Activated B cell treated with CpG ODN at 0.5 μM for 24 hours (primary cell): ENCODE results near the gene ABAT. TPM values are rescaled to one million over a fixed set of nuclear protein-coding genes. Genes with fewer than 3 reads are reported as not detected.

Experiments
- ATAC-seq: fragments of 200-7000 bp; cut with Tn5 transposase; one replicate; pipeline ENCODE4 v1.10.0; 2021; ENCODE audit warnings: low read depth, mild to moderate bottlenecking, moderate library complexity
- CTCF ChIA-PET: fragments of 350-600 bp; sonication (Branson Sonifier 250); formaldehyde crosslinking; loops from one replicate; lab custom pipeline; 2021; ENCODE audit warnings: antibody characterized with exemption; lab: Charles Lee
- POLR2A ChIA-PET: fragments of 350-600 bp; sonication (Branson Sonifier 250); formaldehyde crosslinking; loops from one replicate; lab custom pipeline; 2021; ENCODE audit warnings: antibody characterized with exemption; lab: Charles Lee
- DNase-seq: peaks from one replicate; pipeline ENCODE4 v3.0.0; 2022
- H3K27ac Mint-ChIP-seq: one replicate; pipeline ENCODE4 v1.8.0; 2020; ENCODE audit warnings: mixed read lengths
- H3K27me3 Mint-ChIP-seq: one replicate; pipeline ENCODE4 v1.8.0; 2021; ENCODE audit warnings: mixed read lengths
- H3K36me3 Mint-ChIP-seq: one replicate; pipeline ENCODE4 v1.8.0; 2021; ENCODE audit warnings: low read depth, mixed read lengths
- H3K4me1 Mint-ChIP-seq: one replicate; pipeline ENCODE4 v1.8.0; 2021; ENCODE audit warnings: mixed read lengths
- H3K4me3 Mint-ChIP-seq: one replicate; pipeline ENCODE4 v1.8.0; 2020; ENCODE audit warnings: mild to moderate bottlenecking, mixed read lengths
- H3K9me3 Mint-ChIP-seq: one replicate; pipeline ENCODE4 v1.8.0; 2020; ENCODE audit warnings: mixed read lengths
- intact Hi-C: fragments of 100-400 bp; cut with micrococcal nuclease; formaldehyde crosslinking; loops from one replicate; pipeline ENCODE4 v1.15.1; 2024
- total RNA-seq: library from RNA; stranded (reverse); gene quantifications from 2 replicates; pipeline ENCODE4 v1.2.3, GENCODE V29; 2022
- TF ChIP-seq, protein P1 (sequence below): fragments of 200-600 bp; IDR thresholded peaks from one replicate; pipeline ENCODE4 v1.8.0; 2022; ENCODE audit warnings: antibody characterized with exemption, mild to moderate bottlenecking

ABAT gene
- total RNA-seq, 1 donor from 2014 or later = 13.2 TPM

DNA sequence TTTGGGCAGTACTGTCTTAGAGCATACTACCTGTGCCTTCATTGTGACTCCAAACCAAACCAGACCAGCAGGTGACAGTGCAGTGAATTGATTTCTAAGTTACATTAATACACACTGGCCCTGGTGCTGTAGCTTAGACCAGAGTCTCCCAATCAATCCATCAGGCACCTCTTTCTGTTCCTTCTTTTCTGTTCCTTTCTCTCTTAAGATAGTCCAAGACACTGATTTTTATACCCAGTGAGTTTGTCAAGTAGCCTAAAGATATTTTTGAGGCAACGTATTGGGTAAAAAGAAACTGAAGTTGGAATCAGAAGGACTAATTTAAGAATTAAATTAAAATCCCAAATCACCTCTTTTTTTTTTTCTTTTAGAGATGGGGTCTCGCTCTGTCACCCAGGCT, 43.1 kb downstream of the ABAT start:
- no peaks in the 10 kb centered on the region for H3K27me3 Mint-ChIP-seq
- intact Hi-C loops = no loop called here
- no peak overlapping the region for H3K27ac Mint-ChIP-seq
- H3K4me1 Mint-ChIP-seq = peaks cover 3% of the 10 kb centered on the region
- peaks cover 26% of the 10 kb centered on the region for H3K36me3 Mint-ChIP-seq
- POLR2A ChIA-PET = interaction anchor here (0.7 kb wide), 1 partner anchor 10 kb away, joined by 3 read pairs; no protein-coding TSS in a partner anchor
- no peak for ATAC-seq
- TF ChIP-seq, protein P1, sequence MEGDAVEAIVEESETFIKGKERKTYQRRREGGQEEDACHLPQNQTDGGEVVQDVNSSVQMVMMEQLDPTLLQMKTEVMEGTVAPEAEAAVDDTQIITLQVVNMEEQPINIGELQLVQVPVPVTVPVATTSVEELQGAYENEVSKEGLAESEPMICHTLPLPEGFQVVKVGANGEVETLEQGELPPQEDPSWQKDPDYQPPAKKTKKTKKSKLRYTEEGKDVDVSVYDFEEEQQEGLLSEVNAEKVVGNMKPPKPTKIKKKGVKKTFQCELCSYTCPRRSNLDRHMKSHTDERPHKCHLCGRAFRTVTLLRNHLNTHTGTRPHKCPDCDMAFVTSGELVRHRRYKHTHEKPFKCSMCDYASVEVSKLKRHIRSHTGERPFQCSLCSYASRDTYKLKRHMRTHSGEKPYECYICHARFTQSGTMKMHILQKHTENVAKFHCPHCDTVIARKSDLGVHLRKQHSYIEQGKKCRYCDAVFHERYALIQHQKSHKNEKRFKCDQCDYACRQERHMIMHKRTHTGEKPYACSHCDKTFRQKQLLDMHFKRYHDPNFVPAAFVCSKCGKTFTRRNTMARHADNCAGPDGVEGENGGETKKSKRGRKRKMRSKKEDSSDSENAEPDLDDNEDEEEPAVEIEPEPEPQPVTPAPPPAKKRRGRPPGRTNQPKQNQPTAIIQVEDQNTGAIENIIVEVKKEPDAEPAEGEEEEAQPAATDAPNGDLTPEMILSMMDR = no peak
- no peak for DNase-seq
- H3K9me3 Mint-ChIP-seq = peaks cover 3% of the 10 kb centered on the region
- CTCF ChIA-PET = no interaction called here
- no peak overlapping the region for H3K4me3 Mint-ChIP-seq

DNA sequence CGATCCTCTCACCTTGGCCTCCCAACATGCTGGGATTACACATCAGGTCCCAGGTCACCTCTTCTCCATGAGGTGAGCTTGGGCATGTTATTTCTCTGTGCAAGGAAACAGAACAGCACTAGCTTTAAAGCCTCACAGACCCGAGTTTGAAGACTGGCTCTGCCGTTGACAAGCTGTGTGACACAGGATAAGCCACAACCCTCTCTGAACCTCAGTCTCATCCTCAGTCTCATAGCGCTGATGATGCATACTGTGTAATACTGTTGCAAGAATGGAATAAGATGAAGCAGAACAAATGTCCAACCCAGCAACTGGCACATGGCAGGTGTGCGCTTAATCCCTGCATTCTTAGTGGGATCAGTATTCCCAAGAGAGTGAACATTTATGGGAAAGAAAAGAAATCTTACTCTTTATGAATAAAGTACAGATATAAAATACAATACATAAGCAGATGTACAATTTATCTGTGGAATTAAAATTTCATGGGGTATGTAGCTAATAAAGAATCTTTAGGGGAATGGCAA, 43.5 kb downstream of the ABAT start:
- Mint-ChIP-seq H3K4me3 (no peak overlapping the region), H3K4me1 (no peaks in the 10 kb centered on the region), H3K27me3 (no peaks in the 10 kb centered on the region), H3K36me3 (peaks cover 26% of the 10 kb centered on the region), H3K27ac (no peak overlapping the region), H3K9me3 (peaks cover 3% of the 10 kb centered on the region)
- CTCF ChIA-PET = no interaction called here
- DNase-seq (no peak), ATAC-seq (no peak)
- POLR2A ChIA-PET = interaction anchor here (0.7 kb wide), 1 partner anchor 10 kb away, joined by 3 read pairs; no protein-coding TSS in a partner anchor
- intact Hi-C loops = no loop called here
- TF ChIP-seq, protein P1 = no peak

DNA sequence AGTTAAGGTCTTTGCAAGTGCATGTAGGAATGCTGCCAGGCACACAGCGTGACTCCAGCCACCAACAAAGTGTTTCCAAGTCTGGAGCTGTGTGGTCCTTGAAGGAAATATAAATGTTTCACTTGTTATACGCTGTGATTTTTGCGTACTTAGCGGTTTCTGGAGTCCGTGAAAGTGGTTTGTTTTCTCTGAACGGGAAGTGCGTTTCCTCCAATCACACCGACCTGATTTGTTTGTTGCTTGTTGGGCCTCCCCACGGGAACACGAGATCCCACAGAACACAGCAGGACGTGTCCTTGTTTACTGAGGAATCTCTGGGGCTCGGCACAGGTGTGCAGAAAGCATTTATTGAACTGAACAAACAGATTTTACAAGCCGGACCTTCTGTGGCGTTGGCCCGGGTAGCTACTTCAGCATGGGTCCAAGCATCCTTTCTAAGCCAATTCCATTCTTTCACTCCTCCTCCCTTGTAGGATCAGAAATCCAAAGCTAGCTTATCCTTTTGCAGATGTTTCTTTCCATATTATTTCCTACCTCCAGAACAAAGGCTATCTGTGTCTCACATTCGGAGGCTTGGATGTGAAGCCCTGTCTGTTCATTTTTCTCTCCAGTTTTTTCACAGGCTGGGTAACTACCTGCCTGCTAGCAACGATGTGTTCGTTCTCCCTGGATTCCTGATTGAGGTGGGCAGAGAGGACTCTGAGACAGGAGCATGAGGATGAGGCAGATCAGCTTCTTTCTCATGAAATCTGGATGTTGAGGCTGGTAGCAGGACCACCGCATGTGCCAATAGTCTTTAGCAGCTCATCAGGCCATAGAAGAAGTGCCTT, 44.6 kb downstream of the ABAT start:
- CTCF ChIA-PET = no interaction called here
- Mint-ChIP-seq H3K27ac (no peak overlapping the region), H3K4me1 (no peaks in the 10 kb centered on the region), H3K9me3 (peaks cover 3% of the 10 kb centered on the region), H3K27me3 (no peaks in the 10 kb centered on the region), H3K4me3 (no peak overlapping the region), H3K36me3 (peaks cover 22% of the 10 kb centered on the region)
- intact Hi-C loops = no loop called here
- POLR2A ChIA-PET = no interaction called here
- DNase-seq (no peak), ATAC-seq (no peak)
- TF ChIP-seq, protein P1 = no peak

DNA sequence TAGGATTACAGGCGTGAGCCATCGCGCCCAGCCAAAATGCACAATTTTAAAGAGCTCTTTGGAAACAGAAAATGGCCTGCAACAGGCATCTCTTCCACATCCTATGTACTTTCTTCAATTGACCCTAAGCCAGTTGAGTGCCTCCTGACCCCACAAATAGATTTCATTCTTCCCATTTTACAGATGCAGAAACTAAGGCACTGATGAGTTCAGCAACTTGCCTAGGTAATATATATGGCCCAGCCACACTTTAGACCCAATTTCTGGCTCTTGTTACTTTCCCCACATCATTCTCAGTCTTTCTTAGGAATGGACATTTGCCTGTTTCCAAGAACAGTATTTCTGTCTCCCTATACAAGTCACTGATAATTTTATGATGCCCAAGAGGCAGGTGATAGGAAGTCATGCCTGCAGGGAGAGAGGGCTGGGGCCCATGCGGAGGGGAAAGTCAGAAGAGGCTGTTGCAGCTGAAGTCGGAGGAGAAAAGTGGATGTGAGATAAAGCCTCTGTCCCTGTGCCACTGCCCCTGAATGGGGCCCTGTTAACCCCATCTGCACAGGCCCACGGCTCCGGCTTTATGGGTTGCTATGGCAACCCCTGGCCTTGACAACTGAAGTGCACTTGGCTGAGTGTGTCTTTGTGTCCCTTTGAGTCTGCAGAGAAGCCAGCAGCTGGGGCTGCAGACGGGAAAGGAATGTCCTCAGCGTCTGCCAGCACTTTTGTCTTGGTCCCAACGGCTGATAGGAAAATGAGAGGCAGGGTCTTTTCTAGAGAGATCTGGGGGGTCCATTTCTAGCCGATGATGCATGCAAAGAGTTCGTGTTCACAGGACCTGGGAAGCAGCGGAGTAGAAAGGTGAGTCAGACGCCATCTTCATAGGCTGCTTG, 45.9 kb downstream of the ABAT start:
- no peaks in the 10 kb centered on the region for H3K4me1 Mint-ChIP-seq
- no peak for DNase-seq

More for the DNA sequence above, 45.9 kb downstream of the ABAT start:
- H3K27me3 Mint-ChIP-seq = no peaks in the 10 kb centered on the region
- CTCF ChIA-PET = no interaction called here
- peak; percentile 61 for ATAC-seq
- H3K36me3 Mint-ChIP-seq = peaks cover 16% of the 10 kb centered on the region
- no peak overlapping the region for H3K4me3 Mint-ChIP-seq
- H3K9me3 Mint-ChIP-seq = peaks cover 3% of the 10 kb centered on the region
- intact Hi-C loops = loop anchor here (10.0 kb wide), 1 partner anchor 46 kb away; the partner anchor contains the start of gene ABAT
- TF ChIP-seq, protein P1 = no peak
- POLR2A ChIA-PET = no interaction called here
- no peak overlapping the region for H3K27ac Mint-ChIP-seq
